OCI-LY3 (cell line): ENCODE results near the gene PELI3.

ENCODE experiments used
- H2AFZ ChIP-seq: fragments of 200-600, 300-600 bp; shearing (Covaris generic); 2 replicates; pipeline ENCODE4 v1.6.0; 2014; ENCODE audit warnings: antibody characterized with exemption, low read depth, low read length
- H3K27ac ChIP-seq: fragments of 200-600, 300-600 bp; sonication (generic); 2 replicates; pipeline ENCODE4 v1.5.1; 2014; ENCODE audit warnings: mild to moderate bottlenecking, low read length, moderate library complexity, mixed read lengths
- H3K27me3 ChIP-seq: fragments of 200-600, 300-600 bp; sonication (generic); 2 replicates; pipeline ENCODE4 v1.6.1; 2014; ENCODE audit warnings: low read depth, low read length, mixed read lengths
- H3K36me3 ChIP-seq: fragments of 200-600, 300-600 bp; sonication (generic); replicated peaks from 2 replicates; pipeline ENCODE3; 2014; ENCODE audit warnings: low read depth, low read length, mixed read lengths
- H3K4me1 ChIP-seq: fragments of 300-600, 200-600 bp; sonication (generic); 2 replicates; pipeline ENCODE4 v1.6.1; 2014; ENCODE audit warnings: low read length, mixed read lengths
- H3K4me2 ChIP-seq: fragments of 200-600, 300-600 bp; sonication (generic); 2 replicates; pipeline ENCODE4 v1.6.1; 2014; ENCODE audit warnings: low read length, mixed read lengths
- H3K4me3 ChIP-seq: fragments of 300-600, 200-600 bp; sonication (generic); 2 replicates; pipeline ENCODE4 v1.5.1; 2014; ENCODE audit warnings: antibody characterized with exemption, mild to moderate bottlenecking, low read length, moderate library complexity
- H3K79me2 ChIP-seq: fragments of 300-600, 200-600 bp; shearing (Covaris generic); 2 replicates; pipeline ENCODE4 v1.6.1; 2014; ENCODE audit warnings: mild to moderate bottlenecking, low read length, mixed read lengths
- H3K9ac ChIP-seq: fragments of 300-600, 200-600 bp; shearing (Covaris generic); 2 replicates; pipeline ENCODE4 v1.6.0; 2014; ENCODE audit warnings: mild to moderate bottlenecking, low read length, moderate library complexity
- H3K9me3 ChIP-seq: fragments of 200-600, 300-600 bp; shearing (Covaris generic); 2 replicates; pipeline ENCODE4 v1.6.1; 2014; ENCODE audit warnings: low read length, mixed read lengths; ENCODE audit not compliant: insufficient read depth
- H4K20me1 ChIP-seq: fragments of 200-600, 300-600 bp; sonication (generic); 2 replicates; pipeline ENCODE4 v1.6.1; 2016; ENCODE audit warnings: low read length, mixed read lengths; ENCODE audit not compliant: insufficient read depth
- EZH2phosphoT487 ChIP-seq: fragments of 200-600 bp; shearing (Covaris generic); IDR thresholded peaks from 2 replicates; pipeline ENCODE4 v1.6.1; 2018; ENCODE audit warnings: antibody characterized with exemption, mixed run types, low read depth
- TF ChIP-seq, protein P1 (sequence below): fragments of 200-600, 300-600 bp; sonication (generic); IDR thresholded peaks from 2 replicates; pipeline ENCODE4 v1.5.1; 2014; ENCODE audit warnings: antibody characterized with exemption, low read length, low read depth

The PELI3 gene

DNA sequence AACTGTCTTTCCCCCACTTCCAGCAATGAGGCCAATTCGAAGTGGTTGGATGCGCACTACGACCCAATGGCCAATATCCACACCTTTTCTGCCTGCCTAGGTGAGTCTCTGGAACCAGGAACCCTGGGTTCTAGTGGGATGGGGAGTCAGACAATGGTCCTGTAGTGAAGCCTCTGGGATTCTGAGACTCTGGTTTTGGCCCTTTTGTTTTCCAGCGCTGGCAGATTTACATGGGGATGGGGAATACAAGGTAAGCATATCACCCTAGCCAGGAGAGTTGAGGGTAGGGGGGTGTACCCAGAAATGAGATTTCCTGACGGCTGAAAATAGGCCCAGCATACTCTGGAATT is 44.3 kb downstream of the PELI3 start:
- Histone ChIP-seq H3K9me3 (no peaks in the 10 kb centered on the region), H3K79me2 (peaks cover 9% of the 10 kb centered on the region), H3K27me3 (no peaks in the 10 kb centered on the region), H3K4me1 (peaks cover 8% of the 10 kb centered on the region), H3K36me3 (no peaks in the 10 kb centered on the region), H2AFZ (peak overlapping the region; percentile 78; the same call in 1 of the 2 replicates), H3K4me3 (peak overlapping the region; percentile 84), H3K9ac (peak overlapping the region; percentile 61), H3K27ac (no peak overlapping the region), H3K4me2 (peak overlapping the region; percentile 82), H4K20me1 (no peaks in the 10 kb centered on the region)
- TF ChIP-seq EZH2phosphoT487, result no peak
- TF ChIP-seq, protein P1, sequence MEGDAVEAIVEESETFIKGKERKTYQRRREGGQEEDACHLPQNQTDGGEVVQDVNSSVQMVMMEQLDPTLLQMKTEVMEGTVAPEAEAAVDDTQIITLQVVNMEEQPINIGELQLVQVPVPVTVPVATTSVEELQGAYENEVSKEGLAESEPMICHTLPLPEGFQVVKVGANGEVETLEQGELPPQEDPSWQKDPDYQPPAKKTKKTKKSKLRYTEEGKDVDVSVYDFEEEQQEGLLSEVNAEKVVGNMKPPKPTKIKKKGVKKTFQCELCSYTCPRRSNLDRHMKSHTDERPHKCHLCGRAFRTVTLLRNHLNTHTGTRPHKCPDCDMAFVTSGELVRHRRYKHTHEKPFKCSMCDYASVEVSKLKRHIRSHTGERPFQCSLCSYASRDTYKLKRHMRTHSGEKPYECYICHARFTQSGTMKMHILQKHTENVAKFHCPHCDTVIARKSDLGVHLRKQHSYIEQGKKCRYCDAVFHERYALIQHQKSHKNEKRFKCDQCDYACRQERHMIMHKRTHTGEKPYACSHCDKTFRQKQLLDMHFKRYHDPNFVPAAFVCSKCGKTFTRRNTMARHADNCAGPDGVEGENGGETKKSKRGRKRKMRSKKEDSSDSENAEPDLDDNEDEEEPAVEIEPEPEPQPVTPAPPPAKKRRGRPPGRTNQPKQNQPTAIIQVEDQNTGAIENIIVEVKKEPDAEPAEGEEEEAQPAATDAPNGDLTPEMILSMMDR, result no peak

DNA sequence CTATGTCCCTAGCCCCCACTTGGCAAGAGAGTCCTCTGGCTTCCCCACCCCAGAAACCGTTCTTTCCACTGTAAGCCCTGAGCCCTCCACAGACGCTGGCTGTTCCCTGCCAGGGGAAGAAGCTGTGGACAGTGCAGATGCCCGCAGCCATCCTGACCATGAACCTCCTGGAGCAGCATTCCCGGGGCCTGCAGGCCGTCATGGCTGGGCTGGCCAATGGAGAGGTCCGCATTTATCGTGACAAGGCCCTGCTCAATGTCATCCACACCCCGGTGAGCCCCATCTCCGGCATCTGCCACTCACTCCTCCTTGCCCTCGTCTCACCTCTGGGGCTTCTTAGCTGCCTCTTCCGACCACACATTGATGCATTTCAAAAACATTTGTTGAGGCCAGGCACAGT is 56.9 kb downstream of the PELI3 start:
- no peak overlapping the region for H2AFZ ChIP-seq
- H3K4me1 ChIP-seq, result no peaks in the 10 kb centered on the region
- no peaks in the 10 kb centered on the region for H4K20me1 ChIP-seq
- H3K9me3 ChIP-seq, result no peaks in the 10 kb centered on the region
- H3K27me3 ChIP-seq, result no peaks in the 10 kb centered on the region
- H3K9ac ChIP-seq, result no peak overlapping the region
- TF ChIP-seq EZH2phosphoT487, result no peak
- TF ChIP-seq, protein P1, result no peak
- H3K4me3 ChIP-seq, result no peak overlapping the region
- H3K27ac ChIP-seq, result no peak overlapping the region
- no peaks in the 10 kb centered on the region for H3K79me2 ChIP-seq
- peaks cover 18% of the 10 kb centered on the region for H3K36me3 ChIP-seq
- no peak overlapping the region for H3K4me2 ChIP-seq

DNA sequence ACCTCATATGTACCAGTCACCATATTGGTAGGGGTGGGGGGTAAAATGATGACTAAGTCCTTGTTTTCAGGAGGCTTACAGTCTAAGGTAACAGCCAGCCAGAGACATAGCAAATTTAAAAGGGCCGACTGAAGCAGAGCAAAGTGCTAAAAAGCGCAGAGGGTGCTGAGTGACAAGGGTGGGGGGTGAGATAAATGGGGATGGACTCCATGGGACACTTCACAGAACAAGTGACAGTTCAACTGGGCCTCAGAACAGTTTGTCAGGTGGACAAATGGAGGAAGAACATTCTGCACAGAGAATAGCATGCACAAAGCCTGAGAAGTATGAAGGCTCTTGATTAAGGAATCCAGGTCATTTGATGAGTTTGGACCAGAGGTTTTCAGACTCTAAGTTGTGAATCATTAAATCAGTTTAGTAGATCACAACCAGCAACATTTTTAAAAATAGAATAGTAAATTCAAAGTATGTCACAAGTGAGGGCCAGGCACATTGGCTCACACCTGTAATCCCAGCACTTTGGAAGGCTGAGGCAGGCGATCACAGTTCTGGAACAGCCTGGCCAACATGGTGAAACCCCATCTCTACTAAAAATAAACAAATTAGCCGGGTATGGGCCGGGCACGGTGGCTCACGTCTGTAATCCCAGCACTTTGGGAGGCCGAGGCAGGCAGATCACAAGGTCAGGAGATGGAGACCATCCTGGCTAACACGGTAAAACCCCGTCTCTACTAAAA is 57.8 kb downstream of the PELI3 start:
- Histone ChIP-seq H3K4me1 (no peaks in the 10 kb centered on the region), H3K4me3 (no peak overlapping the region), H3K36me3 (peaks cover 18% of the 10 kb centered on the region), H3K27ac (no peak overlapping the region), H3K4me2 (no peak overlapping the region), H3K27me3 (no peaks in the 10 kb centered on the region), H3K9me3 (no peaks in the 10 kb centered on the region), H2AFZ (no peak overlapping the region), H3K79me2 (no peaks in the 10 kb centered on the region), H3K9ac (no peak overlapping the region), H4K20me1 (no peaks in the 10 kb centered on the region)
- TF ChIP-seq, protein P1, result no peak
- TF ChIP-seq EZH2phosphoT487, result no peak
